Uterus (tissue), 4 donors: ENCODE results near the gene DPF3. TPM values are rescaled to one million over a fixed set of nuclear protein-coding genes. Genes with fewer than 3 reads are reported as not detected.

Source experiments
- DNase-seq, 2 donors: peaks; one replicate each; pipeline ENCODE4 v3.0.0-alpha.2; 2019 to 2020
- H3K27ac ChIP-seq, 2 donors: fragments of 200-600 bp; sonication (generic); 1 replicate in 1 of 2; 2 replicates in 1 of 2; pipeline ENCODE4 v1.5.1; 2016 to 2018
- H3K27me3 ChIP-seq, 2 donors: fragments of 200-600 bp; sonication (generic); one replicate each; pipeline ENCODE4 v1.5.1; 2018 to 2019; ENCODE audit warnings: control low read depth in 1 of 2
- H3K36me3 ChIP-seq, 2 donors: fragments of 200-600 bp; sonication (generic); one replicate each; pipeline ENCODE4 v1.5.1; 2019; ENCODE audit warnings: control low read depth in 1 of 2
- H3K4me1 ChIP-seq, 2 donors: fragments of 200-600 bp; sonication (generic); one replicate each; pipeline ENCODE4 v1.5.1; 2018 to 2019; ENCODE audit warnings: control low read depth in 1 of 2
- H3K4me3 ChIP-seq, 2 donors: fragments of 200-600 bp; sonication (generic); 1 replicate in 1 of 2; 2 replicates in 1 of 2; pipeline ENCODE4 v1.5.1; 2018 to 2019; ENCODE audit warnings: mild to moderate bottlenecking in 1 of 2
- H3K9me3 ChIP-seq, 2 donors: fragments of 200-600 bp; sonication (generic); one replicate each; pipeline ENCODE4 v1.5.1; 2019; ENCODE audit warnings: control low read depth in 1 of 2
- CTCF ChIP-seq, 4 experiments: fragments of 200-600 bp in 2 of 4; fragments of 450-650 bp in 2 of 4; sonication (generic) in 2 of 4; IDR thresholded peaks; one replicate each; pipeline ENCODE4 v1.5.1; 2016 to 2019; ENCODE audit warnings: antibody characterized with exemption in 4 of 4, mild to moderate bottlenecking in 2 of 4, moderate library complexity in 1 of 4
- POLR2A ChIP-seq, 2 donors: fragments of 450-650 bp; IDR thresholded peaks; one replicate each; pipeline ENCODE4 v1.6.1; 2016; ENCODE audit warnings: antibody characterized with exemption in 2 of 2, mild to moderate bottlenecking in 1 of 2, moderate library complexity in 1 of 2
- intact Hi-C: fragments of 100-400 bp; cut with DNase I; formaldehyde crosslinking; loops from one replicate; pipeline ENCODE4 v1.15.1; 2023; ENCODE audit warnings: low total_unique reads
- total RNA-seq, 4 donors: library from RNA; depleted of rRNA in 3 of 4; stranded (reverse); fragments of >200 nt in 3 of 4; gene quantifications; one replicate each; pipeline versions ENCODE4 v1.1.0 to v1.2.4, GENCODE V29; 2014 to 2023
- donor health status: DM: yes; HTN: yes; CAD: no.

DPF3 gene
- total RNA-seq, 4 donors from 2014 or later, result 1.6 to 2.8 TPM; not detected in 2

GRCh38 chr14:72788972-72789728 is 104.8 kb downstream of the DPF3 start:
- intact Hi-C loops, result no loop called here
- no peak overlapping the region for H3K4me3 ChIP-seq
- no peaks in the 10 kb centered on the region for H3K36me3 ChIP-seq
- no peaks in the 10 kb centered on the region for H3K9me3 ChIP-seq
- DNase-seq, result no peak
- TF ChIP-seq CTCF (IDR thresholded peaks at IDR 0.05) (no peak), POLR2A (IDR thresholded peaks at IDR 0.05) (no peak)
- H3K27ac ChIP-seq, result no peak overlapping the region
- H3K4me1 ChIP-seq, result no peaks in the 10 kb centered on the region
- H3K27me3 ChIP-seq, result no peaks in the 10 kb centered on the region

GRCh38 chr14:72788255-72788654 is 105.6 kb downstream of the DPF3 start:
- no peaks in the 10 kb centered on the region for H3K4me1 ChIP-seq
- intact Hi-C loops, result no loop called here
- no peaks in the 10 kb centered on the region for H3K27me3 ChIP-seq
- no peaks in the 10 kb centered on the region for H3K36me3 ChIP-seq
- H3K4me3 ChIP-seq, result no peak overlapping the region
- no peak overlapping the region for H3K27ac ChIP-seq
- no peaks in the 10 kb centered on the region for H3K9me3 ChIP-seq
- DNase-seq, result no peak
- TF ChIP-seq CTCF (IDR thresholded peaks at IDR 0.05), result no peak
- no peak for TF ChIP-seq POLR2A (IDR thresholded peaks at IDR 0.05)

- TF ChIP-seq CTCF (IDR thresholded peaks at IDR 0.05) (no peak), POLR2A (IDR thresholded peaks at IDR 0.05) (no peak)
- no peak for DNase-seq
- Histone ChIP-seq H3K9me3 (no peaks in the 10 kb centered on the region), H3K27me3 (no peaks in the 10 kb centered on the region), H3K27ac (no peak overlapping the region), H3K4me3 (no peak overlapping the region), H3K36me3 (no peaks in the 10 kb centered on the region), H3K4me1 (no peaks in the 10 kb centered on the region)
- intact Hi-C loops, result no loop called here
Observed at GRCh38 chr14:72787841-72788240, 106.1 kb downstream of the DPF3 start.

GRCh38 chr14:72786378-72787350 is 107.2 kb downstream of the DPF3 start:
- TF ChIP-seq CTCF (IDR thresholded peaks at IDR 0.05) (no peak), POLR2A (IDR thresholded peaks at IDR 0.05) (no peak)
- DNase-seq, result no peak

GRCh38 chr14:72783741-72784140 is 110.2 kb downstream of the DPF3 start:
- intact Hi-C loops, result no loop called here
- TF ChIP-seq CTCF (IDR thresholded peaks at IDR 0.05), result no peak
- TF ChIP-seq POLR2A (IDR thresholded peaks at IDR 0.05), result no peak
- DNase-seq, result no peak

More at GRCh38 chr14:72786378-72787350, 107.2 kb downstream of the DPF3 start:
- no peaks in the 10 kb centered on the region for H3K9me3 ChIP-seq
- H3K27me3 ChIP-seq, result no peaks in the 10 kb centered on the region
- H3K4me3 ChIP-seq, result no peak overlapping the region
- H3K36me3 ChIP-seq, result no peaks in the 10 kb centered on the region
- intact Hi-C loops, result no loop called here
- no peaks in the 10 kb centered on the region for H3K4me1 ChIP-seq
- no peak overlapping the region for H3K27ac ChIP-seq

More at GRCh38 chr14:72783741-72784140, 110.2 kb downstream of the DPF3 start:
- Histone ChIP-seq H3K4me1 (no peaks in the 10 kb centered on the region), H3K27me3 (no peaks in the 10 kb centered on the region), H3K27ac (no peak overlapping the region), H3K36me3 (no peaks in the 10 kb centered on the region), H3K4me3 (no peak overlapping the region), H3K9me3 (no peaks in the 10 kb centered on the region)
